ENCODE results near the gene DCAF8.
A peak's percentile ranks its signal among the peaks of the same experiment; 100 is the strongest.
"Not testable (repeated sequence)": the region's sequence is repeated elsewhere in the genome, so short reads cannot be mapped to it uniquely, and the experiment has no call there.

The DCAF8 gene

GRCh38 chr1:160261893-160262794 is at the start of gene DCAF8:
Gene DCAF8, minus strand, starts transcription at chr1:160262549. Its CDS starts 18,541 bp downstream, at chr1:160244008.
- peak; percentile 94 for DNase-seq (ENCODE audit: low read depth in 2 of 2, low spot score in 1 of 2)

GRCh38 chr1:160309571-160309970 is 47.2 kb upstream of the DCAF8 start:
- no peak for DNase-seq (ENCODE audit: low read depth in 2 of 2, low spot score in 1 of 2)

- DNase-seq (ENCODE audit: low read depth in 2 of 2, low spot score in 1 of 2), result no peak
Measured at GRCh38 chr1:160309185-160309557, 46.8 kb upstream of the DCAF8 start.

- DNase-seq (ENCODE audit: low read depth in 2 of 2, low spot score in 1 of 2), result no peak
Measured at GRCh38 chr1:160308451-160309184, 46.3 kb upstream of the DCAF8 start.

- no peak for DNase-seq (ENCODE audit: low read depth in 2 of 2, low spot score in 1 of 2)
Measured at GRCh38 chr1:160307118-160307791, 44.9 kb upstream of the DCAF8 start.

DNA sequence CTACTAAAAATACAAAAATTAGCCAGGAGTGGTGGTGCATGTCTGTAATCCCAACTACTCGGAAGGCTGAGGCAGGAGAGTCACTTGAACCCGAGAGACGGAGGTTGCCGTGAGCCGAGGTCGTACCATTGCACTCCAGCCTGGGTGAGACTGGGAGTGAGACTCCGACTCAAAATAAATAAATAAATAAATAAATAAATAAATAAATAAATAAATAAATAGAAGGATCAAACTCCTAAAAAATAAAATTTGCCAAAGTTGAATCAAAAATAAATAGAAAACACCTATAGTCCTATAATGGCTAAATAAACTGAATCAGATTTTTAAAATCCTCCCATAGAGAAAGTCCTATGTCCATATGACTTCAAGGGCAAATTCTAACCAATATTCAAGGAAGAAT is 37.8 kb upstream of the DCAF8 start:
- no peak for DNase-seq (ENCODE audit: low read depth in 2 of 2, low spot score in 1 of 2)

DNA sequence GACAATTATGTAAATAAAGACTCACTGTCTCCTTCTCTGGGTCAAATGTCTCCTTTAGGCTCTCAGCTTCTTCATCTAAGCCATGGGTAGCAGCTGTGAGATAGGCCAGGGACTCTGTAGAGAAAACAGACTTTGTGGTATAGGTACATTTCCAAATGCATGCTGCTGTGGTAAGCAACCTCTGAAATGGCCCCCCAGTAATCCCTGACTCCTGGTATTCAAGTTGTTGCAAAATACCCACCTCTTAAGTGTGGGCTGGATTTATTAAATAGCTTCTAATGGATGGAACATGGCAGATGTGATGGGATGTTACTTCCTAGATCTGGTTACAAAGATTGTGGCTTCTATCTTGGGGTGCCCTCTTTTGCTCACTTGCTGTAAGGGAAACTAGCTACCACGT is 33.7 kb upstream of the DCAF8 start:
- no peak for DNase-seq (ENCODE audit: low read depth in 2 of 2, low spot score in 1 of 2)

GRCh38 chr1:160293020-160293968 is 30.9 kb upstream of the DCAF8 start:
- DNase-seq (ENCODE audit: low read depth in 2 of 2, low spot score in 1 of 2), result no peak

DNA sequence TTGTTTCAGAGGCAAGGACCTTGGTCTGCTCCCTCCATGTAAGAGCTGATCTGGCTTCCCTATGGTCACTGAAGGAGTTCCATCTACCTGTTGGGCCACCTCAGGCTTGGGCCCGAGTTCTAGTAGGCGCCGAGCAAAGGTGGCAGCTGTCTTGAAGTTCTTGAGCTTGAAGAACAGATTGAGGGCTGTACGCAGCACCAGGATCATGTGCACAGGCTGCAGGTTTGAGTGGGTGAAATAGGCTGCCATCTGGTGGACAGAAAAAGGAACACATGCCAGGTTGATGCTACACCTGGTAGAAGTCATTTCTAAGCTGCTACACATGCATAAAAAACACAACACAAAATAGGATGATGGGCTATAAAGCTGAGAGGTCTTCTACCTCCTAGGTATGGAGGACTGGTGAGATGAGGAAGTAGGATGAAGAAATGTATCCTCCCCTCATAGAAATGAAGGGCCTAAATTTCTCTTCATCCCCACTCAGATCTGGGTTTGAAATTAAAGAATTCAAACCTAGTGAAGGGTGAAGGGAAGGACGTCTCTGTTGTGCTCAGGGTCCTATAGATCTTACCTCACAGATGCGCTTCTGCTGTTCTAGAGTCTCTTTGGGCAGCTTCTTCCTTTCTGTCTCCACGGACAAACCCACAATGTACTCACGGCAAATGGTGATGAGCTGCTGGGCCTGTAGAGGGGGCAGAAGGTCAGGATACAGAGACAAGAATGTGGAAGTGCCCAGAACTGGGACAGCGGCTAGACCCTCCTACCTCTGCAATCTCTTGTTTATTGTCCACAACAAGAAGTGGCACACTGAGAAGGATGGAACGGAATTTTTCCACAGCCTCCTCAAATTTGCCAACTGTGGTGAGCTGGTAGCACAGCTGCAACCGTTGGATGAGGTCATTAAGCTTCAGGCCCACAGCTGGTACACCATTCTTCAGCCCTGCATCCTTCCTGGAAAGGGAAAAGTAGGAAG is 29.2 kb upstream of the DCAF8 start:
- peak; percentile 15 to 44 for DNase-seq (ENCODE audit: low read depth in 2 of 2, low spot score in 1 of 2)

- not testable (repeated sequence) for DNase-seq (ENCODE audit: low read depth in 2 of 2, low spot score in 1 of 2)
Measured at GRCh38 chr1:160287769-160288168, 25.4 kb upstream of the DCAF8 start.

DNA sequence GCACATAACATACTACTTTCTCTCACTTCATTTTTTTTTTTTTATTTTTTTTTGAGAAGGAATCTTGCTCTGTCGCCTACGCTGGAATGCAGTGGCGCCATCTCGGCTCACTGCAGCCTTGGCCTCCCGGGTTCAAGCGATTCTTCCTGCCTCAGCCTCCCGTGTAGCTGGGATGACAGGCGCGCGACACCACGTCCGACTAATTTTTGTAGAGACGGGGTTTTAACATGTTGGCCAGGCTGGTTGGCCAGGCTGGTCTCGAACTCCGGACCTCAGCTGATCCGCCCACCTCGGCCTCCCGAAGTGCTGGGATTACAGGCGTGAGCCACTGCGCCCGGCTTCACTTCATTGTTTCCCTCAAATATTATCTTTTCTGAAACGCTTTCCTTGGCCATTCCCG is 23.2 kb upstream of the DCAF8 start:
- no peak for DNase-seq (ENCODE audit: low read depth in 2 of 2, low spot score in 1 of 2)

GRCh38 chr1:160284782-160285344 is 22.5 kb upstream of the DCAF8 start, which contains the start of gene PEX19:
Gene PEX19, minus strand, starts transcription at chr1:160285133. Its CDS starts 9 bp downstream, at chr1:160285124.
- peak; percentile 84 to 87 for DNase-seq (ENCODE audit: low read depth in 2 of 2, low spot score in 1 of 2)

- no peak for DNase-seq (ENCODE audit: low read depth in 2 of 2, low spot score in 1 of 2)
Measured at GRCh38 chr1:160284220-160284781, 22.0 kb upstream of the DCAF8 start.

- DNase-seq (ENCODE audit: low read depth in 2 of 2, low spot score in 1 of 2), result no peak
Measured at GRCh38 chr1:160282807-160283206, 20.5 kb upstream of the DCAF8 start.

DNA sequence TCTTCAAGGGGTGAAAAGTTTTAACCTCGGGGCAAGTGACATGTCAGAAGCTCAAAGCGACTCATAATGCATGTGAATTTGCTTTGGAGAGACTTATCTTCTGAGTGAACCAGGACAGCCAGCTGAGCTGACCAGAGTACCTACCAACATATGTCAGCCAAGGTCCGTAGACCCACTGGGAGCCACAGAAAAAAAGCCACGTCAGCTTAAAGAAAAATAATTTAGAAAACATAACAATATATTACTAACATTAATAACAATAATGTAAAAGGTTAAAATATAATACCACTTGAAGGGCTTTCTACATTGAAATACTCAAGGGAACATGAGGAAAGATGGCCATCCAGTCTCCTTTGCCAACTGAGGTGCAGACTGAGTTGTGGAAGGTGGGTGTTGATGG is 15.6 kb upstream of the DCAF8 start:
- no peak for DNase-seq (ENCODE audit: low read depth in 2 of 2, low spot score in 1 of 2)

- no peak for DNase-seq (ENCODE audit: low read depth in 2 of 2, low spot score in 1 of 2)
Measured at GRCh38 chr1:160277330-160277729, 15.0 kb upstream of the DCAF8 start.

DNA sequence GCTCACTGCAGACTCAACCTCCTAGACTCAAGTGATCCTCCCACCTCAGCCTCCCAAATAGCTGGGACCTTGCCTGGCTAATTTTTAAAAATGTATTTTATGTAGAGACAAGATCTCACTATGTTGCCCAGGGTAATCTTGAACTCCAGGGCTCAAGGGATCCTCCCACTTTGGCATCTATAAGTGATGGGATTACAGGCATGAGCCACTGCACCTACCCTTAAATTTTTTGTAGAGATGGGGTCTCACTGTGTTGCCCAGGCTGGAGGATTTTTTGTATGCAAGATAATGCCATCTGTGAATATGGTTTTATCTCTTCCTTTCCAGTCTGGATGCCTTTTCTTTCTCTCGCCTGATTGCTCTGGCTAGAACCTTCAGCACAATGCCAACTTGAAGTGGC is 8.7 kb upstream of the DCAF8 start:
- DNase-seq (ENCODE audit: low read depth in 2 of 2, low spot score in 1 of 2), result no peak

DNA sequence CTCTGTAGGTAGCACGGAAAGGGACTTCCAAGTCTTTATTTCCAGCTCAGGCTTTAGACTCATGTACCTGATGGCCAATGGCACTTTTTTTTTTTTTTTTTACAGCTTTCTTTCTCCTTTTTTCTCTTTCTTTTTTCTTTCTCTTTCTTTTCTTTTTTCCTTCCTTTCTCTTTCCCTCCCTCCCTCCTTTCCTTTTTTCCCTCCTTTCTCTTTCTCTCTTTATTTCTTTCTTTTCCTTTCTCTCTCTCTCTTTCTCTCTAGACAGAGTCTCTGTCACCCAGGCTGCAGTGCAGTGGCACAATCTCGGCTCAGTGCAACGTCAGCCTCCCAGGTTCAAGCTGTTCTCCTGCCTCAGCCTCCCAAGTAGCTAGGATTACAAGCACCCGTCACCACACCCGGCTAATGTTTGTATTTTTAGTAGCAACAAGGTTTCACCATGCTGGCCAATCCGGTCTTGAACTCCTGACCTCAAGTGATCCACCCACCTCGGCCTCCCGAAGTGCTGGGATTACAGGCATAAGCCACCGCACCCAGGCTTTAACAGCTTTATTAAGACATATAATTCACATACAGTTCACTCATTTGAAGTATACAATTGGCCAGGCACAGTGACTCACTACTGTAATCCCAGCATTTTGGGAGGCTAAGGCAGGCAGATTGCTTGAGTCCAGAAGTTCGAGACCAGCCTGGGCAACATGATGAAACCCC is 5.1 kb upstream of the DCAF8 start:
- no peak for DNase-seq (ENCODE audit: low read depth in 2 of 2, low spot score in 1 of 2)

All from stimulated activated CD8-positive, alpha-beta memory T cell treated with anti-CD3 and anti-CD28 coated beads, Interleukin-4, amount 100 ng/mL, for 1 hour (primary cell).